ENCODE results near the gene FAM13C. TPM values are rescaled to one million over a fixed set of nuclear protein-coding genes. Genes with fewer than 3 reads are reported as not detected.

FAM13C gene
- total and polyA plus RNA-seq, 2 of the 13 experiments (the other 11 are each of a cell fraction or from before 2014, with no cell fraction given): 0.07 to 0.26 TPM

- no peaks in the 10 kb centered on the region for H3K79me2 ChIP-seq (ENCODE audit: insufficient read depth, low read length)
- DNase-seq (ENCODE audit: low spot score) (no peak), FAIRE-seq (no peak), ATAC-seq (no peak)
- H3K4me1 ChIP-seq (ENCODE audit: insufficient read depth, low read length): peaks cover 4% of the 10 kb centered on the region
- H3K4me2 ChIP-seq (ENCODE audit: low read depth, low read length): no peak overlapping the region
- H3K27ac ChIP-seq (ENCODE audit: extremely low read length, insufficient read depth, low read length): no peak overlapping the region
- no peaks in the 10 kb centered on the region for H3K36me3 ChIP-seq (replicated peaks in 1 of 2; ENCODE audit: control insufficient read depth in 1 of 2, insufficient read depth in 2 of 2, low read length in 2 of 2)
- H3K4me3 ChIP-seq (replicated peaks in 1 of 3; ENCODE audit: insufficient read depth in 1 of 3, low read depth in 2 of 3, low read length in 3 of 3): no peak overlapping the region
- no peak overlapping the region for H2AFZ ChIP-seq (ENCODE audit: low read length)
- H4K20me1 ChIP-seq (ENCODE audit: insufficient read depth, low read length): no peaks in the 10 kb centered on the region
- BruUV-seq (replicated peaks): no TSS peak
- TF ChIP-seq BRD4 (CRISPR knock-in tag; IDR thresholded peaks at IDR 0.05) (no peak), MYC (CRISPR knock-in tag; IDR thresholded peaks at IDR 0.05; ENCODE audit: borderline replicate concordance) (no peak), ZMYM2 (CRISPR knock-in tag; IDR thresholded peaks at IDR 0.05) (no peak), BORCS8-MEF2B (CRISPR knock-in tag; IDR thresholded peaks at IDR 0.05) (no peak), FOXJ3 (CRISPR knock-in tag; IDR thresholded peaks at IDR 0.05; ENCODE audit: borderline replicate concordance) (no peak), SAFB2 (CRISPR knock-in tag; IDR thresholded peaks at IDR 0.05; ENCODE audit: borderline replicate concordance, low read depth) (no peak)
- TF ChIP-seq, protein P1, sequence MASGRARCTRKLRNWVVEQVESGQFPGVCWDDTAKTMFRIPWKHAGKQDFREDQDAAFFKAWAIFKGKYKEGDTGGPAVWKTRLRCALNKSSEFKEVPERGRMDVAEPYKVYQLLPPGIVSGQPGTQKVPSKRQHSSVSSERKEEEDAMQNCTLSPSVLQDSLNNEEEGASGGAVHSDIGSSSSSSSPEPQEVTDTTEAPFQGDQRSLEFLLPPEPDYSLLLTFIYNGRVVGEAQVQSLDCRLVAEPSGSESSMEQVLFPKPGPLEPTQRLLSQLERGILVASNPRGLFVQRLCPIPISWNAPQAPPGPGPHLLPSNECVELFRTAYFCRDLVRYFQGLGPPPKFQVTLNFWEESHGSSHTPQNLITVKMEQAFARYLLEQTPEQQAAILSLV (CRISPR knock-in tag; IDR thresholded peaks at IDR 0.05; ENCODE audit: borderline replicate concordance): no peak
- TF ChIP-seq, protein P2, sequence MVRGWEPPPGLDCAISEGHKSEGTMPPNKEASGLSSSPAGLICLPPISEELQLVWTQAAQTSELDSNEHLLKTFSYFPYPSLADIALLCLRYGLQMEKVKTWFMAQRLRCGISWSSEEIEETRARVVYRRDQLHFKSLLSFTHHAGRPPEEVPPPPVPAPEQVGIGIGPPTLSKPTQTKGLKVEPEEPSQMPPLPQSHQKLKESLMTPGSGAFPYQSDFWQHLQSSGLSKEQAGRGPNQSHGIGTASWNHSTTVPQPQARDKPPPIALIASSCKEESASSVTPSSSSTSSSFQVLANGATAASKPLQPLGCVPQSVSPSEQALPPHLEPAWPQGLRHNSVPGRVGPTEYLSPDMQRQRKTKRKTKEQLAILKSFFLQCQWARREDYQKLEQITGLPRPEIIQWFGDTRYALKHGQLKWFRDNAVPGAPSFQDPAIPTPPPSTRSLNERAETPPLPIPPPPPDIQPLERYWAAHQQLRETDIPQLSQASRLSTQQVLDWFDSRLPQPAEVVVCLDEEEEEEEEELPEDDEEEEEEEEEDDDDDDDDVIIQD (CRISPR knock-in tag; IDR thresholded peaks at IDR 0.05; ENCODE audit: low read depth): no peak
- no peak overlapping the region for H3K9ac ChIP-seq (ENCODE audit: insufficient read depth, low read depth, low read length)
- POLR2A ChIA-PET: no interaction called here
- intact Hi-C loops (cut with micrococcal nuclease; ENCODE audit: unreplicated experiment): no loop called here
- CTCF ChIA-PET (ENCODE audit: low intra/inter-chr PET ratio, low total read pairs): no interaction called here
- in situ Hi-C loops (cut with HindIII; ENCODE audit: extremely low pct_ligation_motif_present, low pct_unique_long_range_greater_than_20kb): no loop called here
- no peaks in the 10 kb centered on the region for H3K9me3 ChIP-seq (ENCODE audit: low read length)
- no peaks in the 10 kb centered on the region for H3K27me3 ChIP-seq (ENCODE audit: control insufficient read depth in 1 of 2, insufficient read depth in 2 of 2, low read length in 2 of 2)
Observed at GRCh38 chr10:59331661-59332060, 30.7 kb downstream of the FAM13C start.

Measured in HepG2 (cell line).